Cardiac muscle cell (in vitro differentiated cells and primary cell): ENCODE measurements around the gene KIF26B. TPM values are rescaled to one million over a fixed set of nuclear protein-coding genes. Genes with fewer than 3 reads are reported as not detected.

Experiments
- DNase-seq, 2 donors: peaks; one replicate each; pipeline versions ENCODE4 v3.0.0 to v3.0.0-alpha.2; 2010 to 2017; ENCODE audit warnings: low read depth in 1 of 2, low spot score in 1 of 2
- H3K27ac ChIP-seq: fragments of 200-600 bp; sonication (generic); 2 replicates; pipeline ENCODE4 v1.5.1; 2016
- H3K27me3 ChIP-seq: fragments of 200-600 bp; sonication (generic); 2 replicates; pipeline ENCODE4 v1.6.0; 2016; ENCODE audit warnings: control low read depth
- H3K36me3 ChIP-seq: fragments of 200-600 bp; sonication (generic); 2 replicates; pipeline ENCODE4 v1.5.1; 2016; ENCODE audit warnings: control low read depth
- H3K4me1 ChIP-seq: fragments of 200-600 bp; sonication (generic); 2 replicates; pipeline ENCODE4 v1.8.1; 2017; ENCODE audit warnings: low read depth, mild to moderate bottlenecking, mixed run types
- H3K4me3 ChIP-seq: fragments of 200-600 bp; sonication (generic); 2 replicates; pipeline ENCODE4 v1.5.1; 2016; ENCODE audit warnings: mild to moderate bottlenecking
- H3K9me3 ChIP-seq: fragments of 200-600 bp; sonication (generic); 2 replicates; pipeline ENCODE4 v1.5.1; 2017; ENCODE audit warnings: low read depth, mild to moderate bottlenecking, control low read depth
- polyA plus RNA-seq: library from polyadenylated mRNA; unstranded; fragments of >200 nt; fragmentation: Nextera tagmentation; extraction: Ambion mirVana; gene quantifications from 2 replicates; pipeline ENCODE4 v1.2.1, GENCODE V29; 2016
- total RNA-seq: library from RNA; depleted of rRNA; stranded (reverse); fragments of >200 nt; gene quantifications from 2 replicates; pipeline ENCODE4 v1.2.3, GENCODE V29; 2016
- TF ChIP-seq, protein P1 (sequence below): IDR thresholded peaks from 2 replicates; pipeline ENCODE4 v1.5.1; 2012; ENCODE audit warnings: low read depth, mild to moderate bottlenecking, low read length

The KIF26B gene
- total and polyA plus RNA-seq, 2 experiments from 2014 or later: 58.9 to 177 TPM

DNA sequence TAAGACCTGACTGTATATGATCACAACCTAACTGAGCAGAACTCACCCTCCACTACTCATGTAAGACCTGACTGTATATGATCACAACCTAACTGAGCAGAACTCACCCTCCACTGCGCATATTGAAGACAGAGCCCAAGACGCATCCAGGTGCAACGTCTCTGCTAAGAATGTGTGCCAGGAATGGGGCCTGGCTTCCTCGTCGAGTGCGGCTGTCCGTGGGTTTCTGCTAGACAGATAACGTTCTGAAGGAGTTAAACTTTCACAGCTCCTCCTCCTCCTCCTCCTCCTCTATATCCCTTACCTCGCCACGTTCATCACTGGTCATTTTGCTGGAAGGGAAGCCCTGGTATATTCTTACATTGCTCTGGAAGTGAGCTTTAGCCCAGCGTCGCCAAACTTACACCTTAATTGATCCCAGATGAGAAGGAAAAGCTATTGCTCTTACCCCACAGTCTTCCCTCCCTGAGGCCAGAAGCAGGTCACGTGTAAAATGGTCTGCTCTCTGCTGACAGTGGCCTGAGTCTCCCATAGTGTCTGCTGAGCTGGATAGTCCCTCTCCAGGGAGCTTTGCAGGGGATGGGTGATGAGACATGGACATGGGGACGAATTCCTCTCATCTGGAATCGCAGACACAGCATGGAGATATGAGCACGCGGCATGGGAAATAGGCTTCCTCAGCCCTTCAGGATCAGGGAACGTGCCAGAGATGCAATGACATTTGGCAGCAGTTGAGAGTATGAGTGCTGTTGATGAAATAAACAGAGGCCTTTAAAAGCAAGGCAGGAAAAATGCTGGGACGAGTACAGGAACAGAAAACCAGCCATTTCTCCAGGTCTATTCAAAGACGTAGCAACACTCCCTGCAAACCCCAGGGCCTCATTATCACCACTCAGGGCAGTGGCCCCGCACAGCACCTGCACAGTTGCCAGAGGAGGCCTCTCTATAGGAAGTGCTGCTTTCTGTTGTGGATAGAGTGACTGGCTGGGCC is 528.1 kb downstream of the KIF26B start:
- Histone ChIP-seq H3K9me3 (no peaks in the 10 kb centered on the region), H3K4me1 (peaks cover 15% of the 10 kb centered on the region), H3K27me3 (no peaks in the 10 kb centered on the region), H3K4me3 (no peak overlapping the region), H3K27ac (peak overlapping the region; percentile 92), H3K36me3 (peaks cover 34% of the 10 kb centered on the region)
- DNase-seq: peak; percentile 32 to 56
- TF ChIP-seq, protein P1, sequence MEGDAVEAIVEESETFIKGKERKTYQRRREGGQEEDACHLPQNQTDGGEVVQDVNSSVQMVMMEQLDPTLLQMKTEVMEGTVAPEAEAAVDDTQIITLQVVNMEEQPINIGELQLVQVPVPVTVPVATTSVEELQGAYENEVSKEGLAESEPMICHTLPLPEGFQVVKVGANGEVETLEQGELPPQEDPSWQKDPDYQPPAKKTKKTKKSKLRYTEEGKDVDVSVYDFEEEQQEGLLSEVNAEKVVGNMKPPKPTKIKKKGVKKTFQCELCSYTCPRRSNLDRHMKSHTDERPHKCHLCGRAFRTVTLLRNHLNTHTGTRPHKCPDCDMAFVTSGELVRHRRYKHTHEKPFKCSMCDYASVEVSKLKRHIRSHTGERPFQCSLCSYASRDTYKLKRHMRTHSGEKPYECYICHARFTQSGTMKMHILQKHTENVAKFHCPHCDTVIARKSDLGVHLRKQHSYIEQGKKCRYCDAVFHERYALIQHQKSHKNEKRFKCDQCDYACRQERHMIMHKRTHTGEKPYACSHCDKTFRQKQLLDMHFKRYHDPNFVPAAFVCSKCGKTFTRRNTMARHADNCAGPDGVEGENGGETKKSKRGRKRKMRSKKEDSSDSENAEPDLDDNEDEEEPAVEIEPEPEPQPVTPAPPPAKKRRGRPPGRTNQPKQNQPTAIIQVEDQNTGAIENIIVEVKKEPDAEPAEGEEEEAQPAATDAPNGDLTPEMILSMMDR: no peak

DNA sequence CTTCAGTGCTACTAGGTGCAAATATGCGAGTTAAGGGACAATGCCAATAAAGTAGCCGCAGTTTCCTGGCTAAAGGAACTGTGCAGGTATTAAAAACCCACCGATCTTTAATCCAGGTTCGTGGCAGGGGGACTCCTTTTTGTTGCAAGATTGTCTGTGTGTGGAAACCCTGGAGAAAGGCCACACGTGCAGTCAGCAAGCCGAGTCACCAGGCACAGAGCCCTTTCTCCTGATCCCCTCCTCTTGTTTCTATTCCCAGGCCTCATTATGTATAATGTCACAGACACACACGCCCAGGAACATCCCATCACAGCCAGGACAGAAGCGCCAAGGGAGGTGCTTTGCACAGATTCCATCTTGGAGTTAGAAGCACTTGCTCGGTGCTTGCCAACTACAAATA is 528.9 kb downstream of the KIF26B start:
- peaks cover 15% of the 10 kb centered on the region for H3K4me1 ChIP-seq
- no peaks in the 10 kb centered on the region for H3K9me3 ChIP-seq
- peak overlapping the region; percentile 92 for H3K27ac ChIP-seq
- no peak for DNase-seq
- no peak overlapping the region for H3K4me3 ChIP-seq
- peaks cover 39% of the 10 kb centered on the region for H3K36me3 ChIP-seq
- TF ChIP-seq, protein P1: no peak
- no peaks in the 10 kb centered on the region for H3K27me3 ChIP-seq

DNA sequence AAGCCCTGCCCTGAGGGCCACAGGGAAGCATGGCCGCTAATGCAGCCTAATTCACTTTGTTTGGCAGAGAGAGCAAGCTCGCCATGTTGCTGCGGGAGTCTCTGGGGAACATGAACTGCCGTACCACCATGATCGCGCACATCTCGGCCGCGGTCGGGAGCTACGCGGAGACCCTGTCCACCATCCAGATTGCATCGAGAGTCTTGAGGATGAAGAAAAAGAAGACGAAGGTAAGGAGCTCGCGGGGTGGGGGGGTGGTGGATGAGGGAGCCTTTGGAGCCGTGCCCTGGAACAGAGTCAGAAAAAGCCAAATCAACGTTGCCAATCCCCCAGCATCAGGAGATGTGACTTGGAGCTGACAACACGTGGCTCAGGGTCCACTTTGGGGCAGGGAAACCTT is 529.4 kb downstream of the KIF26B start:
- peaks cover 44% of the 10 kb centered on the region for H3K36me3 ChIP-seq
- H3K9me3 ChIP-seq: no peaks in the 10 kb centered on the region
- no peak for DNase-seq
- H3K27ac ChIP-seq: peak overlapping the region; percentile 92
- no peak overlapping the region for H3K4me3 ChIP-seq
- peaks cover 15% of the 10 kb centered on the region for H3K4me1 ChIP-seq
- TF ChIP-seq, protein P1: no peak
- no peaks in the 10 kb centered on the region for H3K27me3 ChIP-seq

DNA sequence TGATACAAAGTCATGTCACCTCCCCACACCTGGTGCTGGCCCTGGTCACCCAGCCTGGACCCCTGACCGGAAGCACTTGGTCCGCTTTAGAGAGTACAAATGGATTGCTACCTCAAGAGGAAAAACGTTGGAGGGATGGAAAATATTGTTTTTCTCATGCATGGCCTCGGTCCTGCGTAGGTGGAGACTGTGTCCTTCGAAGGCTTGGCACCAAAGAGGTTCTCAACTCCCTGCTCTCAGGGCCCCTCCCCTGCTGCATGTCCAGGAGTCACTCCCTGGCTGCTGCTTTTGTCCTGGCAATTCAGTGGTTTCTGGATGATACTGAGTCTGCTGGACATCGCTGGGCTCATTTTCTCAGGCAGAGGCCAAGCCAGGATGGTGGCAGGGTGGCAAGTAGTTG is 529.8 kb downstream of the KIF26B start:
- Histone ChIP-seq H3K36me3 (peaks cover 48% of the 10 kb centered on the region), H3K4me3 (no peak overlapping the region), H3K27ac (peak overlapping the region; percentile 92), H3K9me3 (no peaks in the 10 kb centered on the region), H3K27me3 (no peaks in the 10 kb centered on the region), H3K4me1 (peaks cover 15% of the 10 kb centered on the region)
- TF ChIP-seq, protein P1: no peak
- no peak for DNase-seq

DNA sequence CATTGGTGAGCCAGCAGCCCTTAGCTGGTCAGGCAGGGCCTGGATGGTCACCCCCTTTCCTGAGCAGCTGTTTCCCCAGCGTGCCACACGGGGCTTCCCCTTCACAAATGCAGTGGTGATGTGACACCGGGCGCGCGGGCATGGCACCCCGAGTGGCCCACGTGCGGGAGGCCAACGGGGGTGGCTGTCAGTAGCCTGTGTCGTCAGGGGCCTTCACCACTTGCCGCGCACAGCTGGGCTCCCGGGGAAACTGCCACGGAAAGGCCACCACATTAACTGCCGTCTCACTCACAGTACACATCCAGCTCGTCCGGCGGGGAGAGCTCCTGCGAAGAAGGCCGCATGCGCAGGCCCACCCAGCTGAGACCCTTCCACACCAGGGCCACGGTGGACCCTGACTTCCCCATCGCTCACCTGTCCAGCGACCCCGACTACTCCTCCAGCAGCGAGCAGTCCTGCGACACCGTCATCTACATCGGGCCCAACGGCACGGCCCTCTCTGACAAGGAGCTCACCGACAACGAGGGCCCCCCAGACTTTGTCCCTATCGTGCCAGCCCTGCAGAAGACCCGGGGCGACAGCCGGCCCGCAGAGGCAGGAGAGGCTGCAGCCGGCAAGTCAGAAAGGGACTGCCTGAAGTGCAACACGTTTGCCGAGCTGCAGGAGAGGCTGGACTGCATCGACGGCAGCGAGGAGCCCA is 530.5 kb downstream of the KIF26B start:
- peaks cover 54% of the 10 kb centered on the region for H3K36me3 ChIP-seq
- no peak overlapping the region for H3K27ac ChIP-seq
- H3K9me3 ChIP-seq: no peaks in the 10 kb centered on the region
- H3K27me3 ChIP-seq: no peaks in the 10 kb centered on the region
- peaks cover 15% of the 10 kb centered on the region for H3K4me1 ChIP-seq
- no peak for DNase-seq
- H3K4me3 ChIP-seq: no peak overlapping the region
- TF ChIP-seq, protein P1: no peak
